Measurements from ENCODE around the gene C8G.

- TF ChIP-seq POLR2A (IDR thresholded peaks at IDR 0.05) (no peak), POLR2AphosphoS5 (IDR thresholded peaks at IDR 0.05) (no peak), CTCF (IDR thresholded peaks at IDR 0.05) (no peak)
These were observed 28.5 kb upstream of the C8G start for GRCh38 chr9:136916330-136917184.

All from prostate gland (tissue), 2 donors.